Posterior vena cava (tissue), 2 donors: ENCODE measurements around the gene MYO7B. TPM values are rescaled to one million over a fixed set of nuclear protein-coding genes. Genes with fewer than 3 reads are reported as not detected.
"Not testable (repeated sequence)": the region's sequence is repeated elsewhere in the genome, so short reads cannot be mapped to it uniquely, and the experiment has no call there.

ENCODE experiments used
- DNase-seq: peaks from one replicate; pipeline ENCODE4 v3.0.0-alpha.2; 2020; ENCODE audit warnings: low spot score
- intact Hi-C, 2 donors: fragments of 100-400 bp; cut with DNase I; formaldehyde crosslinking; loops; one replicate each; pipeline versions ENCODE4 v1.14.1 to v1.14.2; 2022 to 2023
- total RNA-seq, 2 donors: library from RNA; stranded (reverse); fragmentation: NEBNext Ultra II Directional; extraction: Animal tissue kit (Norgen Biotek cat#: 25700); gene quantifications; one replicate each; pipeline ENCODE4 v1.2.1, GENCODE V29; 2021
- donor health status: DM: yes; HTN: yes; CAD: no.
- donor health status: DM: yes; HTN: yes; CAD: no.

The MYO7B gene
- total RNA-seq, 2 donors from 2014 or later, result 0.67 to 0.79 TPM

- intact Hi-C loops, result loop anchor here (5.0 kb wide), 2 partner anchors 195 to 490 kb away; no protein-coding TSS in a partner anchor
- peak; percentile 40 for DNase-seq
Measured at GRCh38 chr2:127567351-127567854, 31.9 kb downstream of the MYO7B start.

- DNase-seq, result peak; percentile 58
- intact Hi-C loops, result loop anchor here (5.0 kb wide), 2 partner anchors 196 to 491 kb away; no protein-coding TSS in a partner anchor
Measured at GRCh38 chr2:127568128-127568527, 32.6 kb downstream of the MYO7B start.

- intact Hi-C loops, result loop anchor here (2.0 to 5.0 kb wide), 3 partner anchors 39 to 492 kb away; no protein-coding TSS in a partner anchor
- no peak for DNase-seq
Measured at GRCh38 chr2:127569666-127570065, 34.2 kb downstream of the MYO7B start.

GRCh38 chr2:127570282-127571250 is 35.1 kb downstream of the MYO7B start:
- intact Hi-C loops, result loop anchor here in 1 of 2 donors (1.0 to 2.0 kb wide), 2 partner anchors 32 to 40 kb away; no protein-coding TSS in a partner anchor

GRCh38 chr2:127572352-127572751 is 36.9 kb downstream of the MYO7B start:
- intact Hi-C loops, DNase-seq: not testable (repeated sequence)

More at GRCh38 chr2:127570282-127571250, 35.1 kb downstream of the MYO7B start:
- DNase-seq, result no peak

- no peak for DNase-seq
- intact Hi-C loops, result no loop called here
Measured at GRCh38 chr2:127572841-127573240, 37.4 kb downstream of the MYO7B start.

- intact Hi-C loops, result no loop called here
- DNase-seq, result no peak
Measured at GRCh38 chr2:127573298-127573697, 37.8 kb downstream of the MYO7B start.

GRCh38 chr2:127573771-127574170 is 38.3 kb downstream of the MYO7B start:
- no peak for DNase-seq
- intact Hi-C loops, result no loop called here

- intact Hi-C loops, result no loop called here
- no peak for DNase-seq
Measured at GRCh38 chr2:127574656-127575055, 39.2 kb downstream of the MYO7B start.

GRCh38 chr2:127575185-127575765 is 39.8 kb downstream of the MYO7B start:
- intact Hi-C loops, result no loop called here
- no peak for DNase-seq

GRCh38 chr2:127575941-127576432 is 40.5 kb downstream of the MYO7B start:
- intact Hi-C loops, result no loop called here
- no peak for DNase-seq

GRCh38 chr2:127576433-127577207 is 41.1 kb downstream of the MYO7B start:
- intact Hi-C loops, result no loop called here
- peak; percentile 92 for DNase-seq

GRCh38 chr2:127577208-127577475 is 41.7 kb downstream of the MYO7B start:
- DNase-seq, result no peak
- intact Hi-C loops, result no loop called here

- no peak for DNase-seq
Measured at GRCh38 chr2:127577503-127577902, 42.0 kb downstream of the MYO7B start.

GRCh38 chr2:127577973-127578372 is 42.5 kb downstream of the MYO7B start:
- intact Hi-C loops, result no loop called here
- DNase-seq, result no peak

More at GRCh38 chr2:127577503-127577902, 42.0 kb downstream of the MYO7B start:
- intact Hi-C loops, result no loop called here

GRCh38 chr2:127578411-127578810 is 42.9 kb downstream of the MYO7B start:
- intact Hi-C loops, result no loop called here

GRCh38 chr2:127579231-127579630 is 43.7 kb downstream of the MYO7B start:
- intact Hi-C loops, result no loop called here
- DNase-seq, result no peak

More at GRCh38 chr2:127578411-127578810, 42.9 kb downstream of the MYO7B start:
- DNase-seq, result no peak

GRCh38 chr2:127580167-127581049 is 44.9 kb downstream of the MYO7B start:
- DNase-seq, result no peak
- intact Hi-C loops, result no loop called here
